ENCODE results near the gene C22orf15. TPM values are rescaled to one million over a fixed set of nuclear protein-coding genes. Genes with fewer than 3 reads are reported as not detected.

Gene C22orf15
- total RNA-seq, 1 donor from 2014 or later = 0.39 TPM

DNA sequence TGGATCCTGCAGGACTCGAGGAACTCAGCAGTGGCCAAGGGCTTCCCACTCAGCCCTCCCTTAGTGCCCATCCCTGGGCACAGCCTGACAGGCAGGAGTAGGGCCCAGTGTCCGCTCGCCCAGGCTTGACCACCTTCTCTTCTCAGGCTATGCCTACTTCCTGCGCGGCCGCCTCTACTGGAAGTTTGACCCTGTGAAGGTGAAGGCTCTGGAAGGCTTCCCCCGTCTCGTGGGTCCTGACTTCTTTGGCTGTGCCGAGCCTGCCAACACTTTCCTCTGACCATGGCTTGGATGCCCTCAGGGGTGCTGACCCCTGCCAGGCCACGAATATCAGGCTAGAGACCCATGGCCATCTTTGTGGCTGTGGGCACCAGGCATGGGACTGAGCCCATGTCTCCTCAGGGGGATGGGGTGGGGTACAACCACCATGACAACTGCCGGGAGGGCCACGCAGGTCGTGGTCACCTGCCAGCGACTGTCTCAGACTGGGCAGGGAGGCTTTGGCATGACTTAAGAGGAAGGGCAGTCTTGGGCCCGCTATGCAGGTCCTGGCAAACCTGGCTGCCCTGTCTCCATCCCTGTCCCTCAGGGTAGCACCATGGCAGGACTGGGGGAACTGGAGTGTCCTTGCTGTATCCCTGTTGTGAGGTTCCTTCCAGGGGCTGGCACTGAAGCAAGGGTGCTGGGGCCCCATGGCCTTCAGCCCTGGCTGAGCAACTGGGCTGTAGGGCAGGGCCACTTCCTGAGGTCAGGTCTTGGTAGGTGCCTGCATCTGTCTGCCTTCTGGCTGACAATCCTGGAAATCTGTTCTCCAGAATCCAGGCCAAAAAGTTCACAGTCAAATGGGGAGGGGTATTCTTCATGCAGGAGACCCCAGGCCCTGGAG is 20.7 kb downstream of the C22orf15 start:
- FAIRE-seq = no peak
- DNase-seq (ENCODE audit: low read depth) = no peak
- Histone ChIP-seq H4K20me1 (ENCODE audit: insufficient read depth, low read length) (peaks cover 12% of the 10 kb centered on the region), H3K4me1 (ENCODE audit: insufficient read depth, low read length) (peaks cover 27% of the 10 kb centered on the region), H3K36me3 (ENCODE audit: insufficient read depth, low read length) (no peaks in the 10 kb centered on the region), H3K9ac (ENCODE audit: low read length) (no peak overlapping the region), H2AFZ (ENCODE audit: low read depth, low read length) (no peak overlapping the region), H3K9me3 (ENCODE audit: insufficient read depth, low read depth, low read length) (no peaks in the 10 kb centered on the region), H3K4me3 (ENCODE audit: insufficient read depth, low read depth, low read length) (no peak overlapping the region), H3K27me3 (ENCODE audit: insufficient read depth, low read length) (no peaks in the 10 kb centered on the region), H3K4me2 (ENCODE audit: low read length) (no peak overlapping the region), H3K27ac (ENCODE audit: low read depth, low read length) (no peak overlapping the region), H3K79me2 (ENCODE audit: insufficient read depth, low read length) (peaks cover 13% of the 10 kb centered on the region)
- no peaks in the 10 kb centered on the region for H3K9me3 Mint-ChIP-seq (ENCODE audit: unreplicated experiment)
- peaks cover 9% of the 10 kb centered on the region for H3K36me3 Mint-ChIP-seq (ENCODE audit: low read depth, unreplicated experiment)
- H3K27me3 Mint-ChIP-seq (ENCODE audit: low read depth, unreplicated experiment) = peaks cover 6% of the 10 kb centered on the region
- H3K4me3 Mint-ChIP-seq (ENCODE audit: unreplicated experiment) = no peak overlapping the region
- H3K27ac Mint-ChIP-seq (ENCODE audit: unreplicated experiment) = no peak overlapping the region
- peaks cover 21% of the 10 kb centered on the region for H3K4me1 Mint-ChIP-seq (ENCODE audit: low read depth, unreplicated experiment)
- TF ChIP-seq EZH2 (IDR thresholded peaks at IDR 0.05; ENCODE audit: insufficient read depth, low read length) = no peak
- TF ChIP-seq CTCF (IDR thresholded peaks at IDR 0.05; ENCODE audit: insufficient read depth, low read depth, low read length) = no peak

DNA sequence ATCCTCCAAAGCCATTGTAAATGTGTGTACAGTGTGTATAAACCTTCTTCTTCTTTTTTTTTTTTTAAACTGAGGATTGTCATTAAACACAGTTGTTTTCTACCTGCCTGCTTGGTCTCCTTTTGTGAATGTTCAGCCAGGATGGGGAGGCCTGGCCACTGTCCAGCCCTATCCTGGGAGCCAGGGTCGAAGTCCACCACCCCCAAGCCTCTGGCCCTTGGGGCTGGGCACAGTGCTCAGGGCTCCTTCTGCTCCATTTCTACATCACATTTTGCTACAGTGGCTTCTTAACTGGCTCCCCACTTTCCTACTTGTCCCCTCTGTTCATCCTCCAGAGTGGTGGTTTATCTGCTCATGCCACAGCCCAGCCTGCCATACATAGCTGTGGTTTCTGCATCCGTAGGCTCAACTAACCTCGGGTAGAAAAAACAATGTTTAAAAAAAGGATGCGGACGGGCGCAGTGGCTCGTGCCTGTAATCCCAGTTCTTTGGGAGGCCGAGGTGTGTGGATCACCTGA is 21.5 kb downstream of the C22orf15 start:
- no peaks in the 10 kb centered on the region for H3K9me3 ChIP-seq (ENCODE audit: insufficient read depth, low read depth, low read length)
- no peaks in the 10 kb centered on the region for H3K27me3 ChIP-seq (ENCODE audit: insufficient read depth, low read length)
- no peak overlapping the region for H2AFZ ChIP-seq (ENCODE audit: low read depth, low read length)
- H3K9ac ChIP-seq (ENCODE audit: low read length) = no peak overlapping the region
- H3K4me1 ChIP-seq (ENCODE audit: insufficient read depth, low read length) = peaks cover 27% of the 10 kb centered on the region
- FAIRE-seq (no peak), DNase-seq (ENCODE audit: low read depth) (peak; percentile 68)
- Mint-ChIP-seq H3K36me3 (ENCODE audit: low read depth, unreplicated experiment) (peaks cover 9% of the 10 kb centered on the region), H3K4me1 (ENCODE audit: low read depth, unreplicated experiment) (peaks cover 21% of the 10 kb centered on the region), H3K27me3 (ENCODE audit: low read depth, unreplicated experiment) (peaks cover 4% of the 10 kb centered on the region), H3K27ac (ENCODE audit: unreplicated experiment) (peak overlapping the region; percentile 63), H3K9me3 (ENCODE audit: unreplicated experiment) (no peaks in the 10 kb centered on the region), H3K4me3 (ENCODE audit: unreplicated experiment) (peak overlapping the region; percentile 70)
- H3K4me3 ChIP-seq (ENCODE audit: insufficient read depth, low read depth, low read length) = no peak overlapping the region
- H4K20me1 ChIP-seq (ENCODE audit: insufficient read depth, low read length) = peaks cover 20% of the 10 kb centered on the region
- peaks cover 1% of the 10 kb centered on the region for H3K36me3 ChIP-seq (ENCODE audit: insufficient read depth, low read length)
- H3K27ac ChIP-seq (ENCODE audit: low read depth, low read length) = no peak overlapping the region
- H3K4me2 ChIP-seq (ENCODE audit: low read length) = peak overlapping the region; percentile 59
- peaks cover 20% of the 10 kb centered on the region for H3K79me2 ChIP-seq (ENCODE audit: insufficient read depth, low read length)
- TF ChIP-seq CTCF (IDR thresholded peaks at IDR 0.05; ENCODE audit: insufficient read depth, low read depth, low read length) (no peak), EZH2 (IDR thresholded peaks at IDR 0.05; ENCODE audit: insufficient read depth, low read length) (no peak)
